ENCODE results near the gene HUWE1.

GRCh38 chrX:53538781-53539180 is 147.7 kb downstream of the HUWE1 start:
- TF ChIP-seq CTCF (IDR thresholded peaks at IDR 0.05) (no peak), POLR2A (IDR thresholded peaks at IDR 0.05) (no peak), POLR2AphosphoS5 (IDR thresholded peaks at IDR 0.05; ENCODE audit: insufficient read depth in 1 of 2, low read depth in 1 of 2) (no peak)
